ENCODE data around the gene PDE6H. TPM values are rescaled to one million over a fixed set of nuclear protein-coding genes. Genes with fewer than 3 reads are reported as not detected.

Gene PDE6H
- total RNA-seq, 4 donors from 2014 or later: not detected

DNA sequence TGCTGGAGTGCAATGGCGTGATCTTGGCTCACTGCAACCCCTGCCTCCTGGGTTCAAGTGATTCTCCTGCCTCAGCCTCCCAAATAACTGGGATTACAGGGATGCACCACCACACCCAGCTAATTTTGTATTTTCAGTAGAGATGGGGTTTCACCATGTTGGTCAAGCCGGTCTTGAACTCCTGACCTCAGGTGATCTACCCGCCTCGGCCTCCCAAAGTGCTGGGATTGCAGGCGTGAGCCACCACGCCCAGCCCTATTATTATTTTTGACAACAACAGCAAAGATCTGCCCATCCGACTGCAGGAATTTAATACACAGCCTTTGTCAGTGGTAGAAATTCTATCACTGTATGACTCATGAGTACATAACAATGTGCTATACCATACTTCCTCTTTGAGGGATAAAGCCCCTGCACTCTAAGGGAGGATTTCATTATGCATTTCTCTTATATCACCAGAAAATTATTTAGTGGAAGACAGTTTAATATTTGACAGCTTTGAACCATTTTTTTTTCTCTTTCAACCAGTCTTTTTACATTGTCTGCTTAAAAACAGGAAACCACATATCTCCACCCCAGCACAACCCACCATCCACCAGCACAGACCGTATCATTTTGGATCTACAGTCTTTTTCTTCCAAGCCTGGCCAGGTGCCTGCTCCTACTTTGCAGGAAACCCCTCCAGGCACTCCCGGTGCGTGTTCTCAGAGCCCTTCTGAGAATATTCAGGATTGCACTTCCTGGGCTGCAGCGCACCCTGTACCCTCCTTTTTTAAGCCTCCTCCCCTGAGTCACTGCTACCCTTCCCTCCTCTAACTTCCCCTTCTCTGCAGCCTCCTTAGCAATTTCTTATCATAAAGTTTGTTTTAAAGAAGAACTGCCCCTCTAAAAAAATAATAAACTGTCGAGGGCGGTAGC, 12.0 kb upstream of the PDE6H start:
- intact Hi-C loops (cut with DNase I): no loop called here
- H3K4me1 ChIP-seq: peaks cover 0 to 7% of the 10 kb centered on the region in 2 donors
- TF ChIP-seq, protein P1, sequence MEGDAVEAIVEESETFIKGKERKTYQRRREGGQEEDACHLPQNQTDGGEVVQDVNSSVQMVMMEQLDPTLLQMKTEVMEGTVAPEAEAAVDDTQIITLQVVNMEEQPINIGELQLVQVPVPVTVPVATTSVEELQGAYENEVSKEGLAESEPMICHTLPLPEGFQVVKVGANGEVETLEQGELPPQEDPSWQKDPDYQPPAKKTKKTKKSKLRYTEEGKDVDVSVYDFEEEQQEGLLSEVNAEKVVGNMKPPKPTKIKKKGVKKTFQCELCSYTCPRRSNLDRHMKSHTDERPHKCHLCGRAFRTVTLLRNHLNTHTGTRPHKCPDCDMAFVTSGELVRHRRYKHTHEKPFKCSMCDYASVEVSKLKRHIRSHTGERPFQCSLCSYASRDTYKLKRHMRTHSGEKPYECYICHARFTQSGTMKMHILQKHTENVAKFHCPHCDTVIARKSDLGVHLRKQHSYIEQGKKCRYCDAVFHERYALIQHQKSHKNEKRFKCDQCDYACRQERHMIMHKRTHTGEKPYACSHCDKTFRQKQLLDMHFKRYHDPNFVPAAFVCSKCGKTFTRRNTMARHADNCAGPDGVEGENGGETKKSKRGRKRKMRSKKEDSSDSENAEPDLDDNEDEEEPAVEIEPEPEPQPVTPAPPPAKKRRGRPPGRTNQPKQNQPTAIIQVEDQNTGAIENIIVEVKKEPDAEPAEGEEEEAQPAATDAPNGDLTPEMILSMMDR (IDR thresholded peaks at IDR 0.05): no peak
- no peak for TF ChIP-seq POLR2A (IDR thresholded peaks at IDR 0.05)
- H3K9me3 ChIP-seq: no peaks in the 10 kb centered on the region
- peak; percentile 27 to 35 for DNase-seq
- H3K27me3 ChIP-seq: no peaks in the 10 kb centered on the region
- peak overlapping the region; percentile 58 to 83 (median 68) for H3K27ac ChIP-seq
- WGBS, 2 donors: 52 to 56% methylated on average over 13 of the region's 13 CpGs
- H3K4me3 ChIP-seq (replicated peaks in 1 of 3): peak overlapping the region in 2 of 3 donors; percentile 16 to 22
- no peaks in the 10 kb centered on the region for H3K36me3 ChIP-seq

DNA sequence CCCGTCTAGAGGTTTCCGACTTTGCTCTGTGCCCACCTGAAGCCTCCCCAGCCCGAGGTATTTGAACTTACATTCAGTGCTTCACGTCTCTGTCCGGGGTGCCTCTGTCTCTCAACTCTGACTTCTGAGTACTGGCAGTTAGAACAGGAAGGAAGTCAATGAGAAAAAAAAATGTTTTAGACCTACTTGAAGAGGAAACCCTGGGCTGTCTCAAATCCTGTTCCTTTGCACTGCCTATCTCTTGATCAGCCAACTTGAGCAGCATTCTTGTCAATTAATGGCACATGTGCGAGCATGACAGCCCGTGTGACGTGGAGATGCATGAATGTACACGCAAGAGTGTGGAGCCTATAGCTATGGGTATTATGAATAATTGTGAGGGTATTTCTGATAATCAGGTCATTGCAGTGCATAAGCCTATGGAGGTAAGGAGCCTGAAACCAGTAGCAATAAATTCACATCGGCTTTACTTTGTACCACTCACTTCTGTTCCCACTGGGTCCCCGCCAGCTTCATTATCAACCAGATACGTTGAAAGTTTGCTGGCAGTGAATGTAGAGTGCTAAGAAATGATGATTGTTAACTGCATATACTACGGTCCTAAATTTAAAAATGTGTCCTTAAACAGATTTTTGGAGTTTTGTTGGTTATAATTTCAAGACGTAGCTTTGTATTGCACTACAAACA, 11.2 kb upstream of the PDE6H start, which contains the start of gene ARHGDIB:
ARHGDIB (minus strand) TSS at position 136 of the 687 bp plus-strand sequence. CDS start 10,889 bp downstream, outside the sequence.
- peak; percentile 10 to 16 for DNase-seq
- H3K4me3 ChIP-seq (replicated peaks in 1 of 3): peak within 1 kb of the TSS in 2 of 3 donors; percentile 16 to 22
- H3K27me3 ChIP-seq: no peaks in the 10 kb centered on the region
- TF ChIP-seq, protein P1 (IDR thresholded peaks at IDR 0.05): no peak
- peak in 1 of 2 donors; percentile 17 for TF ChIP-seq POLR2A (IDR thresholded peaks at IDR 0.05)
- peak within 1 kb of the TSS; percentile 58 to 83 (median 68) for H3K27ac ChIP-seq
- no peaks in the 10 kb centered on the region for H3K36me3 ChIP-seq
- intact Hi-C loops (cut with DNase I): no loop called here
- 56 to 60% methylated on average over 14 of the region's 14 CpGs for WGBS, 2 donors
- peaks cover 0 to 7% of the 10 kb centered on the region in 2 donors for H3K4me1 ChIP-seq
- H3K9me3 ChIP-seq: no peaks in the 10 kb centered on the region

DNA sequence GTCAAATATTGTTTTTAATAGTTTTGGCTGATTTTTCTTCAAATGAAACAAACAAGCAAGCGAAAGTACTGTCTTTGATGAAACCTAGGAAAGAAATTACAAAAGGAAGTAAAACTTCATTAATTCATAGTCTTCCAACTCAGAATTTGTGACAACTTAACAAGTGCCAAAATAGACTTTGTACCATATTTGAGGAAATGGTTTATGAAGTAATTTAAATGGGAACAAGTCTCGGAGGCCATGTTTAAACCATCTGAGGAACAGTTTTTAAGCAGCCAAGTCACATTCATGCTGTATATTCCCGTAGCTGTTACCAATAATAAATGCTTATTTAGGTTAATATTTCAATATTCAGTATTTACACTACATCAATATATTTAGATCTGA, 10.7 kb upstream of the PDE6H start:
- DNase-seq: no peak
- intact Hi-C loops (cut with DNase I): no loop called here
- Histone ChIP-seq H3K4me3 (replicated peaks in 1 of 3) (peak overlapping the region in 1 of 3 donors; percentile 22), H3K27ac (peak overlapping the region; percentile 53 to 83 (median 68)), H3K27me3 (no peaks in the 10 kb centered on the region), H3K36me3 (no peaks in the 10 kb centered on the region), H3K9me3 (no peaks in the 10 kb centered on the region), H3K4me1 (peaks cover 0 to 7% of the 10 kb centered on the region in 2 donors)
- WGBS, 2 donors: 77 to 78% methylated on average over 3 of the region's 3 CpGs
- no peak for TF ChIP-seq POLR2A (IDR thresholded peaks at IDR 0.05)
- TF ChIP-seq, protein P1 (IDR thresholded peaks at IDR 0.05): no peak

DNA sequence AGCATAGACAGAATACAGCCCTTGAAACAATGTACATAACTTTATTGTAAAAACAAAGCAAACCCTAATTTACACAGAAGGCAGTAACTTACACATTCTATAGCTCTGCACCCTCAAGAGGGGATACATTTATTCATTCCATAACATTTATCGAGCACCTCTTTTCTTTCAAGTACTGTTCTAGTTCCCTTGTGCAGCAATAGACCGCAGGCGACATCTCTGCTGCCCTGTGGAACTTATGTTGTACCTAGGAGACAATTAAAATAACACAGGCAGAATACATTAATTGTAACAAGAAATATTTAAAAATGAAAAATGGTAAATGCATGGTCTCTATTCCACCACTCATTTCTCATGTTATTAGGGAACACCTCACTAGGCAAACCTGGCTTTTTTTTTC, 10.0 kb upstream of the PDE6H start:
- intact Hi-C loops (cut with DNase I): no loop called here
- no peak for DNase-seq
- Histone ChIP-seq H3K4me3 (replicated peaks in 1 of 3) (no peak overlapping the region), H3K9me3 (no peaks in the 10 kb centered on the region), H3K27ac (peak overlapping the region in 2 of 3 donors; percentile 68 to 83), H3K4me1 (peaks cover 0 to 7% of the 10 kb centered on the region in 2 donors), H3K36me3 (no peaks in the 10 kb centered on the region), H3K27me3 (no peaks in the 10 kb centered on the region)
- 86 to 88% methylated on average over 3 of the region's 3 CpGs for WGBS, 2 donors
- TF ChIP-seq, protein P1 (IDR thresholded peaks at IDR 0.05): no peak
- no peak for TF ChIP-seq POLR2A (IDR thresholded peaks at IDR 0.05)
